ENCODE measurements around the gene SHISA3.
"Not testable (repeated sequence)": the region's sequence is repeated elsewhere in the genome, so short reads cannot be mapped to it uniquely, and the experiment has no call there.

The SHISA3 gene

DNA sequence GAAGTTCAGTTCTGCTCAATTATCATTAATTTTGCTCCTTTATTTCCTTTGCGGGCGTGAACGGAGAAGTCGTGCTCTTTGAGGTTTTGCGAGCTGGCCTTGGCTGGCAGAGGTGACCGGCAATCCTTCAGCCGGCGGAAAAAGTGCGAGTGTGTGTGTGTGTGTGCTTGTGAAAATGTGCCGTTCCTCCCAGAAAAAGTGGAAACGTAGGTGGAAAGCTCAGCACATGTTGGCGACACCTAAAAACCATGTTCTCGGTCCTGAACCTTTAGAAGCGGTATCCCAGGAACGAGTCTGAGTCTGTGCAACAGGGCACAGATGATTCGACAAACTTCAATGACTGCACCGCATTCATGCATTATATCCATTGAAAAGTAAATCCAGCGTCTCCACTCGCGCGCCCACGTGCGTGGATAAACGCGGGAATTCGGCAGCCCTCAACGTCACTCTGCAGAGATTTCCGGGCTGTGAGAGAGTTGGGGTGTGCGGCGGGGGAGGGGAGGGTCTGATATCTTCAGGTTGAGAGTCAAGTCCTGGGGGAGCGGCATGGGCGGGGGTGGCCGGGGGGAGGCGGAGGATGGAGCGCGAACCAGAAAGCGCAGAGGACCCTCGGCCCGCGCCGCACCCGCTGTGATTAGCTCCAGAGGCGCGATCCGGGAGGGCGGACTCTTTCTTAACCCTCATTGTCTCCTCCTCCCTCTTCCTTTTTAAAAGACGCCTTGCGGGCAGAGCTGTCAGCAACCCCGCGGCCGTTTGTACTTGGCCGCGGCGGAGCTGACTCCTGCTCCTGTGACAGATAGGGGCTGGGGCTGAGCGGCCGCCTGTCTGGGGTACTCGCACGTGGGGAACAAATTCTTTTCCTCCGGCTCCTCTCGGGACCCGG lies at the start of gene SHISA3:
TSS of gene SHISA3 (plus strand) at position 737 of the 883 bp plus-strand sequence. CDS start 569 bp downstream, outside the sequence.
- DNase-seq (ENCODE audit: low read depth in 1 of 2, low spot score in 1 of 2), result no peak

- no peak for DNase-seq (ENCODE audit: low read depth in 1 of 2, low spot score in 1 of 2)
Measured at GRCh38 chr4:42348247-42348646, 49.0 kb upstream of the SHISA3 start.

- DNase-seq (ENCODE audit: low read depth in 1 of 2, low spot score in 1 of 2), result no peak
Measured at GRCh38 chr4:42348692-42349091, 48.6 kb upstream of the SHISA3 start.

DNA sequence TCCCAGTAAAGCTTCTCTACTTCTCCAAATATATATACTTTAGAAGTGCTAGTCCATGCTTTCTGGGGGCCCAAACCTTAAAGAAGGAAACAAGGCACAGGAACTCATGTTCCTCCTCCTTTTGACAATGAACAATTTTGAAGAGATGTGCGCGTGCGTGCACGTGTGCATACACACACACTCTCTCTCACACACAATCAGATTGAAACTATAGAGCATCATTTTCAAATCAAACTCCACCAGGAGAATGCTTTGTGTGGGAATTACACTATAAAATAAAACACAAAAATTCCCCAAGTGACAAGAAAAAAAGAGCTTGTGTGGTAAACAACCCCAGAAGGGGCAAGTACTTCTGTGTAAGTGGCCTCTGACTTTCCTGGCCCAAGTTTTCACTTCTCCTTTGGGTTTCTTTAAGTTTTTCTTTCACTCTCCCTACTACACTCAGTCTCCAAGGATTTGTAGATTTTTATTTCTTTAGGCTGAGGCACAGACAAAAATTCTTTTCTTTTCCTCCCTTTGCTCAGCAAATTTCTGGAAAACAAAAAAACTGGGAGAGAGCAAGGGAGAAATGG lies 46.6 kb upstream of the SHISA3 start:
- DNase-seq (ENCODE audit: low read depth in 1 of 2, low spot score in 1 of 2), result no peak

DNA sequence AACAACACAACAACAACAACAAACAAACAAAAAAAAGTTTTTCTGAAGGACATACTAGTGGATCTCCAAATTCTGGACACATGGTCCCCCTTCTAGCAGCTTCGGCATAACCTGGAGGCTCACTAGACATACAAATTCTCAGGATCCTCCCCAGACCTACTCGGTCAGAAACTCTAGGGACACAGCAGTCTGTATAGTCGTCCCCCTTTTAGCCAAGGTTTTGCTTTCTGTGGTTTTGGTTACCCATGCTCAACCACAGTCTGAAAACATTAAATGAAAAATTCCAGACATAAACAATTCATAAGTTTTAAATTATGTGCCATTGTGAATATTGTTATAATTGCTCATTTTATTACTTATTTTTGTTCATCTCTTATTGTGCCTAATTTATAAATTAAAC lies 45.2 kb upstream of the SHISA3 start:
- no peak for DNase-seq (ENCODE audit: low read depth in 1 of 2, low spot score in 1 of 2)

- DNase-seq (ENCODE audit: low read depth in 1 of 2, low spot score in 1 of 2), result no peak
Measured at GRCh38 chr4:42357325-42357724, 40.0 kb upstream of the SHISA3 start.

DNA sequence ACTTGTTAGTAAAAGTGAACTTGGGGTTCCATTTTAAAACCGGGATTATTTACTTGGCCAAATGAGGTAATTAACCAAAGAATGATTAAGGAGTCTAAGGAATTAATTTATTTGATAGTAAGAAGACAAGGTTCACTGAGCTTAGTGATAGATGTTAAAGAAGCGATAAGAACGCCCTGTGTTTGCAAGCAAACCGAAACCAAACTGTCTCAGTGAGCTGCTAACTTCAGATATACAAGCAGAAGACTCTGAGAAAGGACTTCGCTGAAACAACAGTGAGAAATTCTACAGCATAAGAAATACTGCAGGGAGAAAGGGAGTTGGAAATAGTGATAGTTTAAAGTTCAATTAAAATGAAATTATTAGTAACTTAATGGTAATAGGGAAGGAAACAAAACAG lies 37.6 kb upstream of the SHISA3 start:
- DNase-seq (ENCODE audit: low read depth in 1 of 2, low spot score in 1 of 2), result no peak

- no peak for DNase-seq (ENCODE audit: low read depth in 1 of 2, low spot score in 1 of 2)
Measured at GRCh38 chr4:42360256-42360669, 37.0 kb upstream of the SHISA3 start.

- no peak for DNase-seq (ENCODE audit: low read depth in 1 of 2, low spot score in 1 of 2)
Measured at GRCh38 chr4:42361456-42361855, 35.8 kb upstream of the SHISA3 start.

- DNase-seq (ENCODE audit: low read depth in 1 of 2, low spot score in 1 of 2), result no peak
Measured at GRCh38 chr4:42362591-42362990, 34.7 kb upstream of the SHISA3 start.

DNA sequence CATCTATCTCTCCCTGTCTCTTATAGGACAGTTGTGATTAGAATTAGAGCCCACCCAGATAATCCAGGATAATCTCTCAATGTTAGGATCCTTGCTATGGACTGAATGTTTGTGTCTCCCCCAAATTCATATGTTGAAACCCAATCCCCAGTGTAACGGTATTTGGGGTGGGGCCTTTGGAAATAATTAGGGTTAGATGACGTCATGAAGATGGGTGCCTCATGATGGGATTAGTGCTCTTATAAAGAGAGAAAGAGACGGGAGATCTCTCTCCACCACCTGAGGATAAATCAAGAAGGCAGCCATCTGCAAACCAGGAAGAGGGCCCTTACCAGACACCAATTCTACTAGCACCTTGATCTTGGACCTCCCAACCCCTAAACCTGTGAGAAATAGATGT lies 33.7 kb upstream of the SHISA3 start:
- no peak for DNase-seq (ENCODE audit: low read depth in 1 of 2, low spot score in 1 of 2)

- DNase-seq (ENCODE audit: low read depth in 1 of 2, low spot score in 1 of 2), result no peak
Measured at GRCh38 chr4:42364266-42365053, 32.8 kb upstream of the SHISA3 start.

- no peak for DNase-seq (ENCODE audit: low read depth in 1 of 2, low spot score in 1 of 2)
Measured at GRCh38 chr4:42366959-42367358, 30.3 kb upstream of the SHISA3 start.

GRCh38 chr4:42369489-42369888 lies 27.8 kb upstream of the SHISA3 start:
- DNase-seq (ENCODE audit: low read depth in 1 of 2, low spot score in 1 of 2), result no peak

- DNase-seq (ENCODE audit: low read depth in 1 of 2, low spot score in 1 of 2), result no peak
Measured at GRCh38 chr4:42371305-42372252, 25.7 kb upstream of the SHISA3 start.

- not testable (repeated sequence) for DNase-seq (ENCODE audit: low read depth in 1 of 2, low spot score in 1 of 2)
Measured at GRCh38 chr4:42372303-42372702, 25.0 kb upstream of the SHISA3 start.

GRCh38 chr4:42377497-42377896 lies 19.8 kb upstream of the SHISA3 start:
- no peak for DNase-seq (ENCODE audit: low read depth in 1 of 2, low spot score in 1 of 2)

DNA sequence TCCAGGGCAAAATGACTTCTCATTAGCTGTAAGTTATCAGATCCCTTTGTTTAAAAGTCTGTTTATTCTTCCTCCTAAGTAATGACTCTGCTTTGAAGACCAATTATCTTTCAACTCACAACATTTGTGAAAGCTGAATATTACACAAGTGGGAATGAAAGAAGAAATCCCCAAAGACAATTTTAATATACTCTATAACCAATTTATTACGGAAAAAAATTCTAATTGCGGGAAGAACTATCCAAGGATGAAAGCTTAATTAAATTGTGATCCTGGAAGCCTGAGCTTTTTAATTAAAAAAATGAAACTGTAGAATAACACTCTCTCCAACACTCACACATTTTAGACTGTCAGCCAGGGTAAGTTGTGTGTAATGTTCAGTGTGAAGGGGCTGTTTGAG lies 15.6 kb upstream of the SHISA3 start:
- DNase-seq (ENCODE audit: low read depth in 1 of 2, low spot score in 1 of 2), result no peak

DNA sequence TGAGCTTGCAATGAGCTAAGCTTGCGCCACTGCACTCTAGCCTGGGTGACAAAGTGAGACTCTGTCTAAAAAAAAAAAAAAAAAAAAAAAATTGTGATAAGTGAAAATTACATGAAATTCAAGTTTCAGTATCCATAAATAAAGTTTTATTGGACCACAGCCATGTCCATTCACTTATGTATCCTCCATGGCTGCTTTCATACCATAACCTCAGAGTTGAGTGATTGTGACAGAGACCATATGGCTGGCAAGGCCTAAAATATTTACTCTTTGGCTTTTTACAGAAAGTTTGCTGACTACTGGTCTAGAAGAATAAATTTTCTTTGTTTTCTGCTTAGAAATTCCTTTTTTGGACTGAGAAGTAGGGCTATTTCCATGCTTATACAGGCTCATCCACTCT lies 11.8 kb upstream of the SHISA3 start:
- DNase-seq (ENCODE audit: low read depth in 1 of 2, low spot score in 1 of 2), result no peak

DNA sequence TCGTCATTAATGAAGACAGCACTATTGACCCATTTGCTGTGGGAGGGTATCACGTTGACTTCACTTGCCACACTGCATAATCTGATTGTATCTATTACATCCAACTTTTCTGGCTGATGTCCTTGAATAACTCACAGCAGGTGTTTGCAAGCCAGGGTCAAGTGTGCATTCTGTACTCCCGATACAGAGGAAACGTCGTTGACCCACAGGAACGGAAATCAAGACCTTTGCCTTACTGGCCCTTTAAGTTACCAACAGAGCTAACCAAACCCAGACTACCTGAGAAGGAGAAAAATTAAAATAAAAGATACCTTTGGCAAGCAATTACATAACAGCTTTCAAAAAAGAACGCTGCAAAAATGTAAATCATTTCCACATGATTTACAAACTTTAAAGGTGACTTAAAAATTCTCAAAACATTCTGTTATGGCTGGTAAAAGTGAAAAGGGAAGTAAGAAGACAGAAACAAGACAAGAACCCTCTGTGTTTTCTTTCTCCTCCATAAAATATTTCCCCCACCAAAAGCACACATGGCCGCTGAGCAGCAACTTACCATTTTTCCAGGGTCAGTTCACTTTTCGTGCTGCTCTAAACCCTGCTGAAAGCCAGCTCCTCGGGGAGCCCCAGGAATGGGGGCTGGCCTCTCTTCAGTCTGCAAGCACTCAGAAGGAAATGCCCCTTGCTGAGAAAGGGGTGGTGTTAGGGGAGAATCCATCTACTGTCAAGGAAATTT lies 6.5 kb upstream of the SHISA3 start:
- no peak for DNase-seq (ENCODE audit: low read depth in 1 of 2, low spot score in 1 of 2)

Measured in stimulated activated CD4-positive, alpha-beta T cell treated with anti-CD3 and anti-CD28 coated beads, Interleukin-15, amount 100 ng/mL, for 1 hour (primary cell).